Measurements from ENCODE around the gene TRERF1. TPM values are rescaled to one million over a fixed set of nuclear protein-coding genes. Genes with fewer than 3 reads are reported as not detected.
"Not testable (repeated sequence)": the region's sequence is repeated elsewhere in the genome, so short reads cannot be mapped to it uniquely, and the experiment has no call there.

Gene TRERF1
- polyA plus RNA-seq, 3 donors, result 12.7 to 14.0 (median 13.7) TPM

DNA sequence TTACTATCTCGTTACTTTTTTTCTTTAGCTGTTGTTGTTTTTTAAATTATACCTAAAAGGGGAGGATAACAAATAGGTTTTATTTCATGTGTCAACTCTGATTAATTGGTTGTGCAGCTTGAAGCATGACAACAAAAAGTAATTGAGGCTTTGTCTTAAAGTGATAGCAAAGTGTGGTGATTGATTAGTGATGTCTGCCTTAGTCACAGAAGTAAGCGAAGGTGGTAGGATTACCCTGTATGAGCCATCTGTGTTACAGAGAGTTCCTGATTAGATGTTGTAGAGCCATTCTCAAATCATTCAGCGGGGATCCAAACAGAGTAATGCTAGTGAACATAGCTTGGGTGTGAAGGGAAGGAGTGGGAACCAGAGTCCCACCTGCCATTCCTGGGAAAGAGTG lies 219.7 kb downstream of the TRERF1 start:
- DNase-seq (ENCODE audit: low read depth in 3 of 3, low spot score in 2 of 3), result no peak

DNA sequence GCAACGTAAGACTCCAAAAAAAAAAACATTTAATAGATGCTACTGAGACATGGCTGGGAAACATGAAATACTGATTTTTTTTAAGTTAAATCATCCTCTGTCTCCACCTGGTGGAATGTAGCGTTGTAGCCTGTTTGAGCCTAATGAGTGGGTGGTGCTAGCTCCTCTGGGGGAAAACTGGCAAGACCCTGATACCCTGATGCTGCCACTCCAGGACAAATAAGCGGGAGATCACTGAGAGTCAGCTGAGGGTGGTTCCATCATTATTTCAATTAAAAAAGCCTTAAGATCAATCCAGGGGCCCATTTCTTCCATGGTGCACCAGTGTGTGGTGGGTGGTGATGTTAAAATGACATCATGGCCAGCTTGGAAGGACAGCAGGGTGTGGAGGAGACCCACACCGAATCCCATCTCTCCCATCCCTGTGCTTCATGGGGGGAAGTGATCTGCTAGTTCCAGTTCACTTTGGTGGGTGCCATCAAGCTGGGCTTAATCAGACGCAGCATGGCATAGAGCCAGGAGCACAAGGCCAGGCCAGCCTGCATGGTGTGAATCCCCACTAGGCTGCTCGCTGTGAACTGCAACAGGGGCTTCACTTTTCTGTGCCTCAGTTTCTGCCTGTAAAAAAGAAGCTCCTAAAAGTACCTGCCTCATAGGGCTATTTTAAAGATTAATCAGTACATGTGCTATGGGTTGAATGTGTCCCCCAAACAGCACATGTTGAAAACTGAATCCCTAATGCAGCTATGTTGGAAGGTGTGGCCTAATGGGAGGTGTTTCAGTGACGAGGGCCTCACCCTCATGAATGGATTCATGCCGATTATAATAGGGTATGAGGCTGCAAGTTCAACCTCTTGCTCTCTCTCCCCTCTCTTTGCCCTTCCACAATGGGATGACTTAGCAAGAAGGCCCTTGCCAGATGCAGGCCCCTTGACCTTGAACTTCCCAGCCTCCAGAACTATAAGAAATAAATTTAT lies 221.1 kb downstream of the TRERF1 start:
- no peak for DNase-seq (ENCODE audit: low read depth in 3 of 3, low spot score in 2 of 3)

DNA sequence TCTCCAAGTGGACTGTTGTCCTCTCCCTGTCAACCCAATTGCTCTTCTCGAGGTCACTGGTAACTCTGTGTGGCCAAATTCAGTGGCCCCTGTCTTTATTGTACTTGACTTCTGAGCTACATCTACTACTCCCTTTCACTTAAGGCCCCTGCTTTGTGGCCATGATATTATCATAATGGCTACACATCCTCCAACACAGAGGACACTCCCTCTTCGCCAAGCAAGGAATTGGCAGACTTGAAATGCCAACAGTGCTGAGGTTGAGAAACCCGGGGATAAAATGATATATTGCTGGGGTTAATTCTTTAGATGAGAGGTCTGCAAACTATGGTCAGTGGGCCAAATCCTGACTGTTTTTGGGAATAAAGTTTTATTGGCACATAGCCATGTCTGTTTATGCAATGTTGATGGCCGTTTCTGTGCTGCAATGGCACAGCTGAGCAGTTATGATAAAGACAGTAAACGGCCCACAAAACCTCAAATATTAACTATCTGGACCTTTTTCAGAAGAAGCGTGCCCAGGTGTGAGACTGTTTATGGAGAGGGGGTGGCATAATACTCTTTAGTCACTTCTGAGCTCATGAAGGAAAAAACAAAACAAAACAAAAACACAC lies 222.1 kb downstream of the TRERF1 start:
- DNase-seq (ENCODE audit: low read depth in 3 of 3, low spot score in 2 of 3), result no peak

- no peak for DNase-seq (ENCODE audit: low read depth in 3 of 3, low spot score in 2 of 3)
Observed at GRCh38 chr6:42228305-42228704, 223.4 kb downstream of the TRERF1 start.

DNA sequence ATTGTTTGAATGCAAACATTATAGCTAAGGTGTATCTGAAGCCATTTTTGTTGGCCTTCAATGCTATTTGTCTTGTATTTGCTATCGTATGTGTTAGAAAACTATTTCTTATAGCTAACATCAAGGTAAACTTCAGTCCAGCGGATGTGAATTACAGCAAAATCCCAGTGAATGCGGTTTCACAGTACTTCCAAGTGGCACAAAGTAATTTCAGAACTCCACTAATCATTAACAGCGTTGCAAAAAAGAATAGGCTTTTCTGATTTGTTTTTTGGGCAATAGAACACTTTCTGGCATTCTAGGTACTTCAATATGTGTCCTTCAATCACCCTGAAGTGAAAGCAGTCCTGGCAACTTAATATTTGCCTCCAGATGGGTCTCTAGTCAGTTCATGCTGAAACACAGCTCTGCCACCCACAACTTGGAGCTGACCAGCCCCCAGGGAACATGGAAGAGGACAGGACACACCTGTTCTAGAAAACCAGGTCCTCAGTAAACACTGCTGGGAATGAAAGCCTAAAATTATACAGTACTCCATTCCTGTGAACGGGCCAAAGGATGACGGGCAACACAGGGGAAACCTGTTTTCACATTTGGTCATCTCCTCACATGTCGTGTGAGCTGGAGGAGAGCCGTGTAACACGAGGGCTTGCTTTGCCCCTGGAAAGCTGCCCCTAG lies 224.4 kb downstream of the TRERF1 start:
- no peak for DNase-seq (ENCODE audit: low read depth in 3 of 3, low spot score in 2 of 3)

DNA sequence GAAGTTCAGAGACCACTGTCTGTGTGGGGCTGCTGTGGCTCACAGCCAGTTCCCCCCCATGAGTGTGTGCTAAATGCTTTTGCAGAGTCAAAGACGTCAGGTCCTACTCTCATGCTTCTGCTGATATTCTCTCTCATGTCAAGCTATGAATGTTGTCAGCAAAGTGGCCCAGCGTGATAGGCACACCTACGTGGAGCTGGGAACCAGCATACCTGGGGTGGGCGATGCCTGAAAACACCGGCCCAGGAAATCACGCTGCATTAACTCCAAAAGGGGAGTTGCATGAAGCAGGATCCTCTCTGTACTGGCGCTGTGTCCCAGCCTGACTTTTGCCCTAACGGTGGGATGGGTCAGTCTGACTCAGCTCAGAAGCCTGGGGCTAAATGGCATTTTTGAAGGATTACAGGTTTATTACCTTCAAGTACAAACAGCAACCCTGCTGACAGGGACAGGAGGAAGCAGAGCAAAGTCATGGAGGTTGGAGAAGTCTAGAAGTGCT lies 225.0 kb downstream of the TRERF1 start:
- no peak for DNase-seq (ENCODE audit: low read depth in 3 of 3, low spot score in 2 of 3)

- DNase-seq (ENCODE audit: low read depth in 3 of 3, low spot score in 2 of 3), result no peak
Observed at GRCh38 chr6:42226161-42226611, 225.5 kb downstream of the TRERF1 start.

- DNase-seq (ENCODE audit: low read depth in 3 of 3, low spot score in 2 of 3), result no peak
Observed at GRCh38 chr6:42225419-42225818, 226.3 kb downstream of the TRERF1 start.

DNA sequence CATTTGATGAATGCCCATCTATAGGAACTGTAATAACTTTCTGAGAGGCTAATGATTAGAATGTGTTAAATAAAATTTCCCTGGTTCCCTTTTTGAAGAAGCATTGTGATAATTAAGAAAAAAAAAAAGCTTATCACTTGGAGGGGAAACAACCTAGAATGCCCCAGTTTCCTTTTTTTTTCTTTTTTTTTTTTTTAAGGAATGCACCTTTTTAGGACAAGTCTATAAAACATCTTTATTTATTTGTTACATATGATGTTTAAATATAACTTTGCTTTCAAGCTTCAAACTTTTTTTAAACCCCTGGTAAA lies 226.7 kb downstream of the TRERF1 start:
- DNase-seq (ENCODE audit: low read depth in 3 of 3, low spot score in 2 of 3), result no peak

GRCh38 chr6:42224222-42225028 lies 227.3 kb downstream of the TRERF1 start:
- no peak for DNase-seq (ENCODE audit: low read depth in 3 of 3, low spot score in 2 of 3)

DNA sequence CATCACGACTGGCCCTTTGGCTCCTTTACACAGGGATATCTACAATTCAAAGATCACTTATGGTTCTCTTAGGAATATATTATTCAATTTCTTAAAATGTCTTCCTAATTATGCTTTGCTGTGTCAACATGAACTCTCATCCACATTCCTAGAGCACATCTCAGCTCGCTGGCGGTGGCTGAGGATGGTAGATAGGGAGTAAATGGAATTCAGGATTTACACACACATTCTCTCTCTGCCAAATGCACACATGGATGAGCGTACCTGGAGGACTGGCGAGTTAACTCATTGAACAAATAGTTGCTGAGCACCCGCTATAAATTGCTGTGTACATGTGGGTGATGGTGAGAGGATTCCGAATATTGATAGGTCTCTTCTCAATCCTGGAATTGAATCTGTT lies 229.3 kb downstream of the TRERF1 start:
- no peak for DNase-seq (ENCODE audit: low read depth in 3 of 3, low spot score in 2 of 3)

- no peak for DNase-seq (ENCODE audit: low read depth in 3 of 3, low spot score in 2 of 3)
Observed at GRCh38 chr6:42221546-42221945, 230.2 kb downstream of the TRERF1 start.

DNA sequence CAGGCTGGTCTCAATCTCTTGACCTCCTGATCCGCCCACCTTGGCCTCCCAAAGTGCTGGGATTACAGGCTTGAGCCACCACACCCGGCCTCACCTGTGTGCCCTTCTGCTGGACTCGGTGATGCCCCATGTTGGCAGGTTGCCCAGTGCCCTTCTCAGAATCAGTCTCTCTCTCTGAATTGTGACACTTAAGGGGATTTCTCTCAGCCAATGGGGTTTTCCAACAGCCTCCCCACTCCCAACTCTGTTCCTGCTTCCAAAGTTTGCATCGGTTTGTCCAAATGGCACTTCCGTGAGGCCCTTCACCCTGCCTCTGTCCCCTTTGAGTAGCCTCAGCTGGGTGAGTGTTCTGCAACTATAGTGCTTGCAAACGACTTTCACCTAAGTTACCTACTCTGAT lies 230.9 kb downstream of the TRERF1 start:
- no peak for DNase-seq (ENCODE audit: low read depth in 3 of 3, low spot score in 2 of 3)

DNA sequence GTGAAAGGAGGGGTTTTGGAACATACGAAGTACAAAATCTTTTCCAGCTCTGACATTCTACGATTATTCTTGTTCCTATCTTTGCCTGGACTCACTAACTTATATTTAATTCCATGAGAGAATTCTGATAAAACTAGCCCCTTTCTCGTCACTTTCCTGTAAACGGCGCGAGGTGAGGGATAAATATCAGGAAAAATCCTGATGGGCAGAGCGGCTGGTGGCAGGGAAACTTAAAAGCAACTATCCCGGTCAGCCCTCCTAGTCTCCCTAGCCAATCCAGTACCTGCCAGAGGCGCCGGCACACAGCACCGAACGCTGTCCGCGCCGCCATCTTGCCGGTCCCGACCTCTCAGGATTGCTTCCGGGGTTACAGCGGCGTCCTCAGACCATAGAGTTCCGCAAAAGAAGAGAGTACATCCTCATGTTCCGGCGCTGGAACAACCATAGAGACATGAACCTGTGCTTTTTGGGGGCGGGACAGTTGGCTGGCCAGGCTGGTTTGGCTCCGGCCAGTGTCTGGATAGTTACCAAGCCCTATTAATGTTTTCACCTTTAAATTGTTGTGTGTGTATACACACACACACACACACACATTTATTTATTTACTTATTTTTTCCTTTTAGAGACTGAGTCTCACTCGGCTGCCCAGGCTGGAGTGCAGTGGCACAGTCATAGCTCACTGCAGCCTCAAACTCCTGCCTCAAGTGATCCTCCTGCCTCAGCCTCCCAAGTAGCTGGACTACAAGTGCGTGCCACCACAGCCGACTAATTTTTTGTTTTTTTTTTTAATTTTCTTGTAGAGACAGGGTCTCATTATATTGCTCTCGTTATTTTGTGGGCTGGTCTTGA lies 234.0 kb downstream of the TRERF1 start, which contains the start of gene MRPS10:
Gene MRPS10, minus strand, starts transcription at position 343 of the 849 bp plus-strand sequence. Its CDS starts 12 bp downstream, at position 331.
- peak; percentile 78 to 93 (median 86) for DNase-seq (ENCODE audit: low read depth in 3 of 3, low spot score in 2 of 3)

- DNase-seq (ENCODE audit: low read depth in 3 of 3, low spot score in 2 of 3), result no peak
Observed at GRCh38 chr6:42217157-42217518, 234.6 kb downstream of the TRERF1 start.

GRCh38 chr6:42216495-42216894 lies 235.2 kb downstream of the TRERF1 start:
- DNase-seq (ENCODE audit: low read depth in 3 of 3, low spot score in 2 of 3), result not testable (repeated sequence)

- no peak for DNase-seq (ENCODE audit: low read depth in 3 of 3, low spot score in 2 of 3)
Observed at GRCh38 chr6:42212442-42212841, 239.3 kb downstream of the TRERF1 start.

GRCh38 chr6:42211726-42212125 lies 240.0 kb downstream of the TRERF1 start:
- no peak for DNase-seq (ENCODE audit: low read depth in 3 of 3, low spot score in 2 of 3)

- no peak for DNase-seq (ENCODE audit: low read depth in 3 of 3, low spot score in 2 of 3)
Observed at GRCh38 chr6:42210551-42210950, 241.2 kb downstream of the TRERF1 start.
